DMS153 treated with DMSO at 0.1 percent for 48 hours (cell line): ENCODE measurements around the gene LZTS3.
"Not testable (repeated sequence)": the region's sequence is repeated elsewhere in the genome, so short reads cannot be mapped to it uniquely, and the experiment has no call there.

Experiments used
- DNase-seq: peaks from one replicate; lab custom pipeline; 2025; ENCODE audit not compliant: unreplicated experiment; lab: John Stamatoyannopoulos, UW

Gene LZTS3

GRCh38 chr20:3172933-3173609 is at the start of gene LZTS3:
TSS of gene LZTS3 (minus strand) at chr20:3173549. CDS start at chr20:3167163, 6,386 bp downstream.
- no peak for DNase-seq

- DNase-seq, result peak; percentile 49
Observed at GRCh38 chr20:3221398-3222226, 48.3 kb upstream of the LZTS3 start.

- peak; percentile 34 for DNase-seq
Observed at GRCh38 chr20:3218307-3218988, 45.1 kb upstream of the LZTS3 start.

GRCh38 chr20:3215359-3215917 is 42.1 kb upstream of the LZTS3 start:
- not testable (repeated sequence) for DNase-seq

GRCh38 chr20:3213226-3213625 is 39.9 kb upstream of the LZTS3 start:
- no peak for DNase-seq

GRCh38 chr20:3210346-3210745 is 37.0 kb upstream of the LZTS3 start:
- DNase-seq, result no peak

GRCh38 chr20:3209946-3210317 is 36.6 kb upstream of the LZTS3 start:
- DNase-seq, result no peak

GRCh38 chr20:3209257-3209945 is 36.1 kb upstream of the LZTS3 start, which contains the start of gene ITPA:
TSS of gene ITPA (plus strand) at chr20:3209498. CDS start at chr20:3209552, 54 bp downstream.
- no peak for DNase-seq

GRCh38 chr20:3208786-3209256 is 35.5 kb upstream of the LZTS3 start:
- DNase-seq, result no peak

GRCh38 chr20:3204124-3204794 is 30.9 kb upstream of the LZTS3 start, which contains the start of gene DDRGK1:
TSS of gene DDRGK1 (minus strand) at chr20:3204682. CDS start at chr20:3204627, 55 bp downstream.
- DNase-seq, result peak; percentile 86

- DNase-seq, result no peak
Observed at GRCh38 chr20:3203315-3204123, 30.2 kb upstream of the LZTS3 start.

- DNase-seq, result no peak
Observed at GRCh38 chr20:3202965-3203314, 29.6 kb upstream of the LZTS3 start.

GRCh38 chr20:3199976-3200755 is 26.8 kb upstream of the LZTS3 start:
- no peak for DNase-seq

GRCh38 chr20:3199206-3199605 is 25.9 kb upstream of the LZTS3 start:
- no peak for DNase-seq

- DNase-seq, result no peak
Observed at GRCh38 chr20:3195590-3196237, 22.4 kb upstream of the LZTS3 start.

- no peak for DNase-seq
Observed at GRCh38 chr20:3194617-3195280, 21.4 kb upstream of the LZTS3 start.

- no peak for DNase-seq
Observed at GRCh38 chr20:3193806-3194616, 20.7 kb upstream of the LZTS3 start.
